Measurements from ENCODE around the gene KAZN.

GRCh38 chr1:14988636-14989035 is 390.2 kb downstream of the KAZN start:
- no peak for TF ChIP-seq TCF7L2 (IDR thresholded peaks at IDR 0.05; ENCODE audit: borderline replicate concordance, low read depth, low read length)
- TF ChIP-seq KLF17 (tag by site-specific recombination; IDR thresholded peaks at IDR 0.05): no peak
- TF ChIP-seq ZNF324 (tag by site-specific recombination; IDR thresholded peaks at IDR 0.05): no peak
- no peak for TF ChIP-seq ZBTB7A (tag by site-specific recombination; IDR thresholded peaks at IDR 0.05; ENCODE audit: low read depth)
- no peak for TF ChIP-seq CTCF (tag by site-specific recombination; IDR thresholded peaks at IDR 0.05)
- TF ChIP-seq ZNF335 (tag by site-specific recombination; conservative IDR thresholded peaks at IDR 0.05): no peak
- no peak for TF ChIP-seq KLF16 (tag by site-specific recombination; IDR thresholded peaks at IDR 0.05)
- no peak for TF ChIP-seq ZBTB48 (tag by site-specific recombination; IDR thresholded peaks at IDR 0.05)
- TF ChIP-seq ZNF2 (tag by site-specific recombination; IDR thresholded peaks at IDR 0.05): no peak
- TF ChIP-seq ZNF488 (tag by site-specific recombination; IDR thresholded peaks at IDR 0.05): no peak

All from HEK293 (cell line).